SK-N-SH treated with all-trans-retinoic acid at 6 μM for 48 hours (cell line): ENCODE data around the gene SMYD2.

Experiments
- CSDC2 ChIP-seq: fragments of 250-450 bp; sonication (Bioruptor Pico); IDR thresholded peaks from 2 replicates; pipeline ENCODE4 v1.5.0; 2020; ENCODE audit warnings: mild to moderate bottlenecking, moderate library complexity
- ESRRG ChIP-seq: fragments of 250-450 bp; sonication (Bioruptor Pico); IDR thresholded peaks from 2 replicates; pipeline ENCODE4 v1.6.1; 2021; ENCODE audit warnings: mild to moderate bottlenecking
- GLIS3 ChIP-seq: fragments of 250-450 bp; sonication (Bioruptor Pico); IDR thresholded peaks from 2 replicates; pipeline ENCODE4 v1.5.0; 2020; ENCODE audit warnings: mild to moderate bottlenecking, moderate library complexity
- ISL1 ChIP-seq: fragments of 250-450 bp; sonication (Bioruptor Pico); IDR thresholded peaks from 2 replicates; pipeline ENCODE4 v2.1.2; 2022; ENCODE audit warnings: mild to moderate bottlenecking, moderate library complexity
- OSR1 ChIP-seq: fragments of 250-450 bp; sonication (Bioruptor Pico); IDR thresholded peaks from 2 replicates; pipeline ENCODE4 v1.8.0; 2022; ENCODE audit warnings: moderate library complexity, mild to moderate bottlenecking, inconsistent platforms
- PATZ1 ChIP-seq: fragments of 250-450 bp; sonication (Bioruptor Pico); IDR thresholded peaks from 2 replicates; pipeline ENCODE4 v1.8.0; 2020; ENCODE audit warnings: mild to moderate bottlenecking, moderate library complexity, borderline replicate concordance
- TSHZ2 ChIP-seq: fragments of 250-450 bp; sonication (Bioruptor Pico); IDR thresholded peaks from 2 replicates; pipeline ENCODE4 v1.5.0; 2020; ENCODE audit warnings: mild to moderate bottlenecking, moderate library complexity
- ZFP3 ChIP-seq: fragments of 250-450 bp; sonication (Bioruptor Pico); IDR thresholded peaks from 2 replicates; pipeline ENCODE4 v1.5.0; 2020; ENCODE audit warnings: mild to moderate bottlenecking, moderate library complexity
- ZFP30 ChIP-seq: fragments of 450-650 bp; formaldehyde crosslinking; IDR thresholded peaks from 2 replicates; pipeline ENCODE4 v1.5.0; 2022; ENCODE audit warnings: mild to moderate bottlenecking, moderate library complexity
- ZNF70 ChIP-seq: fragments of 450-650 bp; formaldehyde crosslinking; IDR thresholded peaks from 2 replicates; pipeline ENCODE4 v1.5.0; 2020; ENCODE audit warnings: mild to moderate bottlenecking, moderate library complexity

GRCh38 chr1:214360525-214361164 is 79.7 kb downstream of the SMYD2 start:
- no peak for TF ChIP-seq ZFP3 (CRISPR knock-in tag)
- TF ChIP-seq GLIS3 (CRISPR knock-in tag) = no peak
- no peak for TF ChIP-seq ZFP30
- no peak for TF ChIP-seq CSDC2
- TF ChIP-seq ZNF70 = no peak
- no peak for TF ChIP-seq OSR1 (CRISPR knock-in tag)
- TF ChIP-seq ISL1 = no peak
- no peak for TF ChIP-seq TSHZ2 (CRISPR knock-in tag)
- TF ChIP-seq PATZ1 = no peak
- no peak for TF ChIP-seq ESRRG
